HepG2 (cell line): ENCODE data around the gene RMI2. TPM values are rescaled to one million over a fixed set of nuclear protein-coding genes. Genes with fewer than 3 reads are reported as not detected.

Source experiments
- ATAC-seq: fragments of 200-7000 bp; cut with Tn5 transposase; 3 replicates; pipeline ENCODE4 v1.9.1; 2020; ENCODE audit warnings: mild to moderate bottlenecking, moderate library complexity
- BruUV-seq: library from RNA; stranded (reverse); fragments of 400-500 nt; replicated peaks from 2 replicates; lab custom pipeline; 2021; lab: Mats Ljungman, UMichigan
- CTCF ChIA-PET: fragments of 300-600 bp; formaldehyde crosslinking; extraction: SDS; loops from one replicate; lab custom pipeline; 2021; ENCODE audit warnings: low total read pairs, inconsistent platforms, low intra/inter-chr PET ratio; lab: Yijun Ruan, JAX
- POLR2A ChIA-PET: fragments of 350-600 bp; sonication (Branson Sonifier 250); formaldehyde crosslinking; loops from one replicate; lab custom pipeline; 2020; ENCODE audit warnings: antibody characterized with exemption, inconsistent platforms; lab: Yijun Ruan, JAX
- DNase-seq: peaks from one replicate; pipeline ENCODE4 v3.0.0-alpha.2; 2015; ENCODE audit warnings: low spot score
- FAIRE-seq: peaks from 3 replicates; lab custom pipeline; 2011; peaks lifted over from hg19 to GRCh38; lab: Jason Lieb, UNC
- H2AFZ ChIP-seq: one replicate; pipeline ENCODE4 v1.6.1; 2011; ENCODE audit warnings: low read length, inconsistent platforms
- H3K27ac ChIP-seq: fragments of 300-600 bp; 3 replicates; pipeline ENCODE4 v1.8.0; 2011; ENCODE audit warnings: mixed run types, mild to moderate bottlenecking, mixed read lengths, low read length, inconsistent platforms; ENCODE audit not compliant: insufficient read depth; ENCODE audit errors: extremely low read length
- H3K27me3 ChIP-seq, 2 experiments: fragments of 200-600 bp in 1 of 2; 2 replicates in 1 of 2; 3 replicates in 1 of 2; pipeline versions ENCODE4 v1.6.0 to v1.8.0; 2011; ENCODE audit warnings: low read length in 2 of 2, mild to moderate bottlenecking in 2 of 2, moderate library complexity in 2 of 2, inconsistent platforms in 1 of 2; ENCODE audit not compliant: insufficient read depth in 2 of 2, control insufficient read depth in 1 of 2
- H3K36me3 ChIP-seq, 2 experiments: fragments of 200-600 bp in 1 of 2; replicated peaks in 1 of 2; 2 replicates in 1 of 2; 3 replicates in 1 of 2; pipeline versions ENCODE4 v1.5.1 to v1.8.0; 2011; ENCODE audit warnings: low read length in 2 of 2, inconsistent platforms in 1 of 2; ENCODE audit not compliant: insufficient read depth in 2 of 2, control insufficient read depth in 1 of 2
- H3K4me1 ChIP-seq: 2 replicates; pipeline ENCODE4 v1.5.1; 2012; ENCODE audit warnings: low read length, inconsistent platforms; ENCODE audit not compliant: insufficient read depth
- H3K4me2 ChIP-seq: 2 replicates; pipeline ENCODE4 v1.6.0; 2011; ENCODE audit warnings: low read depth, low read length, inconsistent platforms
- H3K4me3 ChIP-seq, 3 experiments: fragments of 200-600 bp in 1 of 3; sonication (generic), shearing (Covaris generic) in 1 of 3; replicated peaks in 1 of 3; 2 replicates each; pipeline ENCODE4 v1.5.1; 2011 to 2016; ENCODE audit warnings: low read length in 3 of 3, inconsistent platforms in 2 of 3, low read depth in 2 of 3, mild to moderate bottlenecking in 2 of 3, control low read depth in 1 of 3, mixed read lengths in 1 of 3; ENCODE audit not compliant: insufficient read depth in 1 of 3
- H3K79me2 ChIP-seq: one replicate; pipeline ENCODE4 v1.6.1; 2011; ENCODE audit warnings: low read length, inconsistent platforms; ENCODE audit not compliant: insufficient read depth
- H3K9ac ChIP-seq: 2 replicates; pipeline ENCODE4 v1.6.0; 2011; ENCODE audit warnings: mild to moderate bottlenecking, low read depth, low read length, inconsistent platforms; ENCODE audit not compliant: insufficient read depth
- H3K9me3 ChIP-seq: 2 replicates; pipeline ENCODE4 v1.5.1; 2012; ENCODE audit warnings: mild to moderate bottlenecking, low read length
- H4K20me1 ChIP-seq: 2 replicates; pipeline ENCODE4 v1.6.0; 2011; ENCODE audit warnings: inconsistent platforms, mild to moderate bottlenecking, low read length, moderate library complexity; ENCODE audit not compliant: insufficient read depth
- IKZF1 ChIP-seq: fragments of 450-650 bp; IDR thresholded peaks from 2 replicates; pipeline ENCODE4 v1.7.1; 2016
- NFIB ChIP-seq: sonication (generic); formaldehyde crosslinking; IDR thresholded peaks from 2 replicates; pipeline ENCODE4 v1.9.0; 2021; ENCODE audit warnings: missing genetic modification reagents, mild to moderate bottlenecking, borderline replicate concordance
- SALL1 ChIP-seq: sonication (generic); formaldehyde crosslinking; IDR thresholded peaks from 2 replicates; pipeline ENCODE4 v1.8.0; 2022; ENCODE audit warnings: mild to moderate bottlenecking, missing genetic modification reagents
- TAF15 ChIP-seq: fragments of 200-400 bp; formaldehyde crosslinking; IDR thresholded peaks from one replicate; pipeline ENCODE4 v1.6.1; 2018; ENCODE audit warnings: mild to moderate bottlenecking, low read depth, low read length; ENCODE audit not compliant: poor library complexity, severe bottlenecking
- XRCC5 ChIP-seq: fragments of 200-400 bp; formaldehyde crosslinking; optimal IDR thresholded peaks from 2 replicates; pipeline ENCODE3; 2017; ENCODE audit warnings: mild to moderate bottlenecking, low read length
- ZBTB38 ChIP-seq: sonication (generic); formaldehyde crosslinking; IDR thresholded peaks from 2 replicates; pipeline ENCODE4 v1.5.1; 2020; ENCODE audit warnings: mild to moderate bottlenecking, missing genetic modification reagents
- ZNF572 ChIP-seq: sonication (generic); formaldehyde crosslinking; IDR thresholded peaks from 2 replicates; pipeline ENCODE4 v1.5.1; 2020; ENCODE audit warnings: mild to moderate bottlenecking, missing genetic modification reagents
- ZNF768 ChIP-seq: sonication (generic); formaldehyde crosslinking; IDR thresholded peaks from 2 replicates; pipeline ENCODE4 v1.4.0; 2020; ENCODE audit warnings: missing genetic modification reagents
- WGBS: methylation state at CpG from one replicate; pipeline ENCODE4 v1.1.6; 2017; ENCODE audit warnings: low lambda C conversion rate; 5-methylcytosine and 5-hydroxymethylcytosine counted together
- in situ Hi-C: cut with HindIII; loops from 2 replicates; pipeline ENCODE4 v1.10.0; 2017; ENCODE audit warnings: low pct_unique_long_range_greater_than_20kb; ENCODE audit not compliant: extremely low pct_ligation_motif_present
- intact Hi-C: fragments of 100-400 bp; cut with micrococcal nuclease; formaldehyde crosslinking; loops from one replicate; pipeline ENCODE4 v1.10.0; 2022; ENCODE audit not compliant: unreplicated experiment
- polyA plus RNA-seq, 8 experiments: library from polyadenylated mRNA; depleted of rRNA in 3 of 8; stranded (reverse) in 7 of 8; unstranded in 1 of 8; fragments of >200 nt; fragmentation: Illumina TruSeq in 4 of 8; extraction: Trizol in 4 of 8; gene quantifications; 2 replicates each; pipeline versions ENCODE4 v1.2.1 to v1.2.3, GENCODE V29; 2011 to 2016; ENCODE audit warnings: low read depth in 4 of 8, missing spikeins in 1 of 8, mixed read lengths in 1 of 8; ENCODE audit not compliant: insufficient read depth in 1 of 8
- total RNA-seq, 5 experiments: library from RNA; depleted of rRNA; stranded (reverse); fragments of >200 nt; fragmentation: Illumina TruSeq; extraction: Trizol; gene quantifications; 2 replicates each; pipeline ENCODE4 v1.2.3, GENCODE V29; 2016; ENCODE audit warnings: low read depth in 1 of 5
- TF ChIP-seq, protein P1 (sequence below): sonication (generic); formaldehyde crosslinking; IDR thresholded peaks from 2 replicates; pipeline ENCODE4 v1.5.1; 2020; ENCODE audit warnings: mild to moderate bottlenecking, missing genetic modification reagents, moderate library complexity
- TF ChIP-seq, protein P2 (sequence below): sonication (generic); formaldehyde crosslinking; conservative IDR thresholded peaks from 2 replicates; pipeline ENCODE4 v1.4.0; 2020; ENCODE audit warnings: missing genetic modification reagents
- TF ChIP-seq, protein P3 (sequence below): sonication (generic); formaldehyde crosslinking; IDR thresholded peaks from 2 replicates; pipeline ENCODE4 v1.5.1; 2020; ENCODE audit warnings: missing genetic modification reagents, mild to moderate bottlenecking, borderline replicate concordance

Gene RMI2
- total and polyA plus RNA-seq, 2 of the 13 experiments (the other 11 are each of a cell fraction or from before 2014, with no cell fraction given), result 24.5 to 55.7 TPM

DNA sequence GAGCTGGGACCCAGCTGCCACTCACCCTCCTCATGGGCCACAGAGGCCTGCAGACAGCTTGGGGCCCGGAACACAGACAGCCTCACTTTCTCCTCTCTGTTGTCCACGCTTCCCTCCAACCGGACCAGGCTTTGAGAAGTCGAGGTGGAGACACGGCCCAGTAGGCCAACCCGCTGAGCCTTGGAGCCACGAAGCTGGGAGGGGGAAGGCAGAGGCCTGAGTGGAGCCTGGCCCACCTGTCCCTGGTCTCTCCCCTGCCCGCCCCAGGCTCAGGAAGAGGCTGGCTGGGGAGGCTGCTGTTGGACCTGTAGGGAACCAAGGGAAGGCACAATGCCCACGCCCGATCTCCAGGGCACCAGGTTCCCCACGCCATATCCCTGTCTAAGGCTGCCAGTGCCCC, 48.1 kb downstream of the RMI2 start:
- in situ Hi-C loops, result loop anchor here (10.0 kb wide), 1 partner anchor 321 kb away; no protein-coding TSS in a partner anchor
- ATAC-seq, result no peak
- WGBS, result 23% methylated on average over 10 of the region's 11 CpGs

More for the DNA sequence above, 48.1 kb downstream of the RMI2 start:
- Histone ChIP-seq H3K9me3 (no peaks in the 10 kb centered on the region), H3K4me1 (peaks cover 42% of the 10 kb centered on the region), H3K27ac (no peak overlapping the region), H3K79me2 (no peaks in the 10 kb centered on the region), H3K9ac (no peak overlapping the region), H3K4me3 (no peak overlapping the region; a peak in 1 of 6 replicates), H3K27me3 (peaks cover 44 to 74% of the 10 kb centered on the region in 2 experiments; a peak in 4 of 5 replicates), H3K36me3 (no peaks in the 10 kb centered on the region), H3K4me2 (peak overlapping the region; percentile 1; the same call in 1 of the 2 replicates), H4K20me1 (no peaks in the 10 kb centered on the region), H2AFZ (no peak overlapping the region)
- FAIRE-seq (no peak), DNase-seq (no peak)
- TF ChIP-seq NFIB (CRISPR knock-in tag) (peak; percentile 89; the same call in 1 of the 2 replicates), ZNF572 (CRISPR knock-in tag) (no peak), ZBTB38 (CRISPR knock-in tag) (0 out of 2 replicates have a peak, but pooled peaks have one; percentile 32), XRCC5 (peak; percentile 7), SALL1 (0 out of 2 replicates have a peak, but pooled peaks have one; percentile 12), ZNF768 (CRISPR knock-in tag) (peak; percentile 25; the same call in 1 of the 2 replicates), TAF15 (no peak), IKZF1 (no peak)
- TF ChIP-seq, protein P1, sequence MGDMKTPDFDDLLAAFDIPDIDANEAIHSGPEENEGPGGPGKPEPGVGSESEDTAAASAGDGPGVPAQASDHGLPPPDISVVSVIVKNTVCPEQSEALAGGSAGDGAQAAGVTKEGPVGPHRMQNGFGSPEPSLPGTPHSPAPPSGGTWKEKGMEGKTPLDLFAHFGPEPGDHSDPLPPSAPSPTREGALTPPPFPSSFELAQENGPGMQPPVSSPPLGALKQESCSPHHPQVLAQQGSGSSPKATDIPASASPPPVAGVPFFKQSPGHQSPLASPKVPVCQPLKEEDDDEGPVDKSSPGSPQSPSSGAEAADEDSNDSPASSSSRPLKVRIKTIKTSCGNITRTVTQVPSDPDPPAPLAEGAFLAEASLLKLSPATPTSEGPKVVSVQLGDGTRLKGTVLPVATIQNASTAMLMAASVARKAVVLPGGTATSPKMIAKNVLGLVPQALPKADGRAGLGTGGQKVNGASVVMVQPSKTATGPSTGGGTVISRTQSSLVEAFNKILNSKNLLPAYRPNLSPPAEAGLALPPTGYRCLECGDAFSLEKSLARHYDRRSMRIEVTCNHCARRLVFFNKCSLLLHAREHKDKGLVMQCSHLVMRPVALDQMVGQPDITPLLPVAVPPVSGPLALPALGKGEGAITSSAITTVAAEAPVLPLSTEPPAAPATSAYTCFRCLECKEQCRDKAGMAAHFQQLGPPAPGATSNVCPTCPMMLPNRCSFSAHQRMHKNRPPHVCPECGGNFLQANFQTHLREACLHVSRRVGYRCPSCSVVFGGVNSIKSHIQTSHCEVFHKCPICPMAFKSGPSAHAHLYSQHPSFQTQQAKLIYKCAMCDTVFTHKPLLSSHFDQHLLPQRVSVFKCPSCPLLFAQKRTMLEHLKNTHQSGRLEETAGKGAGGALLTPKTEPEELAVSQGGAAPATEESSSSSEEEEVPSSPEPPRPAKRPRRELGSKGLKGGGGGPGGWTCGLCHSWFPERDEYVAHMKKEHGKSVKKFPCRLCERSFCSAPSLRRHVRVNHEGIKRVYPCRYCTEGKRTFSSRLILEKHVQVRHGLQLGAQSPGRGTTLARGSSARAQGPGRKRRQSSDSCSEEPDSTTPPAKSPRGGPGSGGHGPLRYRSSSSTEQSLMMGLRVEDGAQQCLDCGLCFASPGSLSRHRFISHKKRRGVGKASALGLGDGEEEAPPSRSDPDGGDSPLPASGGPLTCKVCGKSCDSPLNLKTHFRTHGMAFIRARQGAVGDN (CRISPR knock-in tag), result 0 out of 2 replicates have a peak, but pooled peaks have one; percentile 16
- TF ChIP-seq, protein P2, sequence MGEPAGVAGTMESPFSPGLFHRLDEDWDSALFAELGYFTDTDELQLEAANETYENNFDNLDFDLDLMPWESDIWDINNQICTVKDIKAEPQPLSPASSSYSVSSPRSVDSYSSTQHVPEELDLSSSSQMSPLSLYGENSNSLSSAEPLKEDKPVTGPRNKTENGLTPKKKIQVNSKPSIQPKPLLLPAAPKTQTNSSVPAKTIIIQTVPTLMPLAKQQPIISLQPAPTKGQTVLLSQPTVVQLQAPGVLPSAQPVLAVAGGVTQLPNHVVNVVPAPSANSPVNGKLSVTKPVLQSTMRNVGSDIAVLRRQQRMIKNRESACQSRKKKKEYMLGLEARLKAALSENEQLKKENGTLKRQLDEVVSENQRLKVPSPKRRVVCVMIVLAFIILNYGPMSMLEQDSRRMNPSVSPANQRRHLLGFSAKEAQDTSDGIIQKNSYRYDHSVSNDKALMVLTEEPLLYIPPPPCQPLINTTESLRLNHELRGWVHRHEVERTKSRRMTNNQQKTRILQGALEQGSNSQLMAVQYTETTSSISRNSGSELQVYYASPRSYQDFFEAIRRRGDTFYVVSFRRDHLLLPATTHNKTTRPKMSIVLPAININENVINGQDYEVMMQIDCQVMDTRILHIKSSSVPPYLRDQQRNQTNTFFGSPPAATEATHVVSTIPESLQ, result no peak
- TF ChIP-seq, protein P3, sequence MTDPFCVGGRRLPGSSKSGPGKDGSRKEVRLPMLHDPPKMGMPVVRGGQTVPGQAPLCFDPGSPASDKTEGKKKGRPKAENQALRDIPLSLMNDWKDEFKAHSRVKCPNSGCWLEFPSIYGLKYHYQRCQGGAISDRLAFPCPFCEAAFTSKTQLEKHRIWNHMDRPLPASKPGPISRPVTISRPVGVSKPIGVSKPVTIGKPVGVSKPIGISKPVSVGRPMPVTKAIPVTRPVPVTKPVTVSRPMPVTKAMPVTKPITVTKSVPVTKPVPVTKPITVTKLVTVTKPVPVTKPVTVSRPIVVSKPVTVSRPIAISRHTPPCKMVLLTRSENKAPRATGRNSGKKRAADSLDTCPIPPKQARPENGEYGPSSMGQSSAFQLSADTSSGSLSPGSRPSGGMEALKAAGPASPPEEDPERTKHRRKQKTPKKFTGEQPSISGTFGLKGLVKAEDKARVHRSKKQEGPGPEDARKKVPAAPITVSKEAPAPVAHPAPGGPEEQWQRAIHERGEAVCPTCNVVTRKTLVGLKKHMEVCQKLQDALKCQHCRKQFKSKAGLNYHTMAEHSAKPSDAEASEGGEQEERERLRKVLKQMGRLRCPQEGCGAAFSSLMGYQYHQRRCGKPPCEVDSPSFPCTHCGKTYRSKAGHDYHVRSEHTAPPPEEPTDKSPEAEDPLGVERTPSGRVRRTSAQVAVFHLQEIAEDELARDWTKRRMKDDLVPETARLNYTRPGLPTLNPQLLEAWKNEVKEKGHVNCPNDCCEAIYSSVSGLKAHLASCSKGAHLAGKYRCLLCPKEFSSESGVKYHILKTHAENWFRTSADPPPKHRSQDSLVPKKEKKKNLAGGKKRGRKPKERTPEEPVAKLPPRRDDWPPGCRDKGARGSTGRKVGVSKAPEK (CRISPR knock-in tag), result no peak
- ChIA-PET POLR2A (no interaction called here), CTCF (no interaction called here)
- BruUV-seq, result no TSS peak
- intact Hi-C loops, result no loop called here
